LNCaP clone FGC (cell line): ENCODE results near the gene NBPF3.
"Not testable (repeated sequence)": the region's sequence is repeated elsewhere in the genome, so short reads cannot be mapped to it uniquely, and the experiment has no call there.

ENCODE experiments used
- DNase-seq: peaks from one replicate; pipeline ENCODE4 v3.0.0-alpha.2; 2011; ENCODE audit warnings: low read depth
- H3K4me3 ChIP-seq: 2 replicates; pipeline ENCODE4 v1.5.1; 2011; ENCODE audit warnings: mild to moderate bottlenecking, low read depth, low read length, control low read depth
- TF ChIP-seq, protein P1 (sequence below): IDR thresholded peaks from 2 replicates; pipeline ENCODE4 v1.5.1; 2012; ENCODE audit warnings: mild to moderate bottlenecking; ENCODE audit not compliant: control insufficient read depth, insufficient read depth; ENCODE audit errors: extremely low read depth

Gene NBPF3

DNA sequence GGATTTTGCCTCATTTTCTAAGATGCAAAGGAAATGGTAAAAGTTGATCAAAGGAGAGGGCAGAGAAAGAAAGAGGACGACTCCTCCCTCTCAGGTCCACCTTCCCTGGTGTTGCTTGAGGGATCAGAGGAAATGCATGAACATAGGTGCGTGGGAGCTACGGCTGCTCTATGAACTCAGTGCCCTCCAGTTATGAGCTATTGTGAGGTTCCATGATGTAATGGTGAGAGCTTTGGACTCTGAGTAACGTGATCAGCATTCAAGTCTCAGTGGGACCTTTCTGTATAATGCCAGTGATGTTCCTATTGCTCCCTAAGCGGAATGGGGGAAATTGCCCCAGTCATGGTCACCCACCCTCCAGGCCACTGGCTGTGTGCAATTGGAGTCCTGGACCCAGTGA lies 25.9 kb upstream of the NBPF3 start:
- no peak for DNase-seq
- H3K4me3 ChIP-seq = no peak overlapping the region
- TF ChIP-seq, protein P1, sequence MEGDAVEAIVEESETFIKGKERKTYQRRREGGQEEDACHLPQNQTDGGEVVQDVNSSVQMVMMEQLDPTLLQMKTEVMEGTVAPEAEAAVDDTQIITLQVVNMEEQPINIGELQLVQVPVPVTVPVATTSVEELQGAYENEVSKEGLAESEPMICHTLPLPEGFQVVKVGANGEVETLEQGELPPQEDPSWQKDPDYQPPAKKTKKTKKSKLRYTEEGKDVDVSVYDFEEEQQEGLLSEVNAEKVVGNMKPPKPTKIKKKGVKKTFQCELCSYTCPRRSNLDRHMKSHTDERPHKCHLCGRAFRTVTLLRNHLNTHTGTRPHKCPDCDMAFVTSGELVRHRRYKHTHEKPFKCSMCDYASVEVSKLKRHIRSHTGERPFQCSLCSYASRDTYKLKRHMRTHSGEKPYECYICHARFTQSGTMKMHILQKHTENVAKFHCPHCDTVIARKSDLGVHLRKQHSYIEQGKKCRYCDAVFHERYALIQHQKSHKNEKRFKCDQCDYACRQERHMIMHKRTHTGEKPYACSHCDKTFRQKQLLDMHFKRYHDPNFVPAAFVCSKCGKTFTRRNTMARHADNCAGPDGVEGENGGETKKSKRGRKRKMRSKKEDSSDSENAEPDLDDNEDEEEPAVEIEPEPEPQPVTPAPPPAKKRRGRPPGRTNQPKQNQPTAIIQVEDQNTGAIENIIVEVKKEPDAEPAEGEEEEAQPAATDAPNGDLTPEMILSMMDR = no peak

DNA sequence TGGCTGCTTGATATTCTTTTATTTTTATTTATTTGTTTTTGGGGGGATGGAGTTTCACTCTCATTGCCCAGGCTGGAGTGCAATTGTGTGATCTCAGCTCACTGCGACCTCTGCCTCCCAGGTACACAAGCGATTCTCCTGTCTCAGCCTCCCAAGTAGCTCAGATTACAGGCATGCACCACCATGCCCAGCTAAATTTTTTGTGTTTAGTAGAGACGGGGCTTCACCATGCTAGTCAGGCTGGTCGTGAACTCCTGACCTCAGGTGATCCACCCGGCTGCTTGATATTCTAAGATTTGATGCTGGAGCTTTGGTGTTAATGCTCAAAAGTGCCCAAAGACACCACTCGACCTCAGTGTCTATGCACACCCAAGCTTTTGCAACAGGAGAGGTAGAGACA lies 19.6 kb upstream of the NBPF3 start:
- not testable (repeated sequence) for H3K4me3 ChIP-seq, DNase-seq

DNA sequence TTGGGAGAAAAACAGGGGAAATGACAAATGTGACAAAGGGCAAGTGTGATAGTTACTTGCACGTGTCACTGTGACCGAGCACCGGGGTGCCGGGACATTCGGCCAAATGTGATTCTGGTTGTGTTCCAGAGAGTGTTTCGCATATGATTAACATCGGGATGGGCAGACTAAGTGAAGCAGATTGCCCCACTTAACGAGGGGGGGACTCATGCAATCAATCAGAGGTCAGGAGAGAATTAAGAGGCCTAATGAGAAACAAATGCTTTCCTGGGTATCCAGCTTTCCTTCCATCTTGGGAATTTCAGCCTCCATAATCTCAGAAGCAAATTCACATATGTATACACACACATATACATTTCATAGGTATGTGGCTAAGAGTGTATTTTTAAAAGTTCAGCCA lies 18.6 kb upstream of the NBPF3 start:
- DNase-seq, H3K4me3 ChIP-seq: not testable (repeated sequence)

DNA sequence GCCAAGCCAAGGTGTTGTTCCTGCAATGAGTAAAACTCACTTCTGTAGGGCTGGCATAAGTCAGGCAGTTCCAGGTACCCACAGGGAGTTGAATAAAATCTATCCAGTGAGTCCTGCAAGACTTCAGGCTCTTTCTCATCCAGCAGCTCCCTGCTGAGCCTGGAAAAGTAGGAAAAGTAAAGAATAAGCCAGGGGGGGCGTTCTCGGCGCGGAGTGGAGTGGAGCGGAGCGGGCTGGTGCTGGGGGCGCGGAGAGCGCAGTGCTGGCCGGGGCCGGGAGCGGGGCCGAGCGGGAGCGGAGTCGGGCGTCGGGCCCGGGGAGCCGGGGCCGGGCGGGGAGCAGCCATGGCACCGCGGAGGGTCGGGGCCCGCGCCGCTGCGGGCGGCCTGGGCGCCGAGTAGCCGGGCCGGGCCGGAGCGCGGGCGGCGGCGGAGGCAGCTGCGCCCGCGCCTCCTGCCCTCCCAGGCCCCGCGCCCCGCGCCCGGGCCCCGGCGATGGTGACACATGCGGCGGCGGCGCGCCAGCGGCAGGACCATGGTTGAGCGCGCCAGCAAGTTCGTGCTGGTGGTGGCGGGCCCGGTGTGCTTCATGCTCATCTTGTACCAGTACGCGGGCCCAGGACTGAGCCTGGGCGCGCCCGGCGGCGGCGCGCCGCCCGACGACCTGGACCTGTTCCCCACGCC lies 12.0 kb upstream of the NBPF3 start:
- not testable (repeated sequence) for DNase-seq

DNA sequence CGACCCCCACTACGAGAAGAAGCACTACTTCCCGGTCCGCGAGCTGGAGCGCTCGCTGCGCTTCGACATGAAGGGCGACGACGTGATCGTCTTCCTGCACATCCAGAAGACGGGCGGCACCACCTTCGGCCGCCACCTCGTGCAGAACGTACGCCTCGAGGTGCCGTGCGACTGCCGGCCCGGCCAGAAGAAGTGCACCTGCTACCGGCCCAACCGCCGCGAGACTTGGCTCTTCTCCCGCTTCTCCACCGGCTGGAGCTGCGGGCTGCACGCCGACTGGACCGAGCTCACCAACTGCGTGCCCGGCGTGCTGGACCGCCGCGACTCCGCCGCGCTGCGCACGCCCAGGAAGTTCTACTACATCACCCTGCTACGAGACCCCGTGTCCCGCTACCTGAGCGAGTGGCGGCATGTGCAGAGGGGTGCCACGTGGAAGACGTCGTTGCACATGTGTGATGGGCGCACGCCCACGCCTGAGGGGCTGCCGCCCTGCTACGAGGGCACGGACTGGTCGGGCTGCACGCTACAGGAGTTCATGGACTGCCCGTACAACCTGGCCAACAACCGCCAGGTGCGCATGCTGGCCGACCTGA lies 11.4 kb upstream of the NBPF3 start:
- not testable (repeated sequence) for DNase-seq, H3K4me3 ChIP-seq

More for the DNA sequence above, 12.0 kb upstream of the NBPF3 start:
- not testable (repeated sequence) for H3K4me3 ChIP-seq

DNA sequence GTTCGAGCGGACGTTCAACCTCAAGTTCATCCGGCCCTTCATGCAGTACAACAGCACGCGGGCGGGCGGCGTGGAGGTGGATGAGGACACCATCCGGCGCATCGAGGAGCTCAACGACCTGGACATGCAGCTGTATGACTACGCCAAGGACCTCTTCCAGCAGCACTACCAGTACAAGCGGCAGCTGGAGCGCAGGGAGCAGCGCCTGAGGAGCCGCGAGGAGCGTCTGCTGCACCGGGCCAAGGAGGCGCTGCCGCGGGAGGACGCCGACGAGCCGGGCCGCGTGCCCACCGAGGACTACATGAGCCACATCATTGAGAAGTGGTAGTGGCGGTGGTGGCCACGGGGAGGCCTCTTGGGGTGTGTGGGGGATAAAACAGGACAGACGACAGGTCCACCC lies 10.7 kb upstream of the NBPF3 start:
- H3K4me3 ChIP-seq, DNase-seq: not testable (repeated sequence)

DNA sequence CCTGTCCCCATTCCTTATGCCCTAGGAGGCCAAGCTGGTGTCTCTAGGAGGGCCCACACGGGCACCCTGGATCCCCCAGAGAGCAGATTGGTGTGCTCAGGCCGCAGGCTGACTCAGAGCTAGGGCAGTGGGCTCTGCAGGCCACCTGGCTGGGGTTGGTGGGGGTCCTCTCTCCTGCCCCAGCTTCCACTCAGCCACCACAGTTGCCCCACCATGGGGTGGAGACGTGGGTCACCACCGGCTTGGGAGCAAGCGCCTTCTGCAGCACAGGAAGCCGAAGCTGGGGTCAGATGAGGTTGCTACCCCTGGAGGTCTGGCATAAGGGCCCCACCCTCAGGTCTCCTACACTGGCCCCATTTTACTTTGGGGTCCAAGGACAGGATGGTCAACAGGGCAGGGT lies 9.1 kb upstream of the NBPF3 start:
- H3K4me3 ChIP-seq, DNase-seq: not testable (repeated sequence)

DNA sequence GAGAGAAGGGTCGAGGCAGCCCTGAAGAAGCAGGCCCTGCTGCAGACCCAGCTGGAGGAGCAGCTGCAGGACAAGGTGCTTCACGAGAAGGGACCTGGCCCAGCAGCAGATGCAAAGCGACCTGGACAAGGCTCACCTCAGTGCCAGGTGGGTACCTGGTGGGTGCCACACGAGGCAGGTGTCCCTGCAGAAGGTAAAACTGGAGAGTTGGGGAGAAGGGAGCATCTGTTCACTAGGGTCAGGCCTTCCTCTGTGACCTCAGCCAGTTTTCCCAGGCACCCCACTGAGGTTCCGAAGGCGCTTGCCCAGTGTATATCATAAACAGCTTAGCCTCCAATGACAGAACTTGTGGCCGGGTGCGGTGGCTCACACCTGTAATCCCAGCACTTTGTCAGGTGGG lies 5.5 kb upstream of the NBPF3 start:
- no peak for DNase-seq
- TF ChIP-seq, protein P1 = no peak
- no peak overlapping the region for H3K4me3 ChIP-seq

DNA sequence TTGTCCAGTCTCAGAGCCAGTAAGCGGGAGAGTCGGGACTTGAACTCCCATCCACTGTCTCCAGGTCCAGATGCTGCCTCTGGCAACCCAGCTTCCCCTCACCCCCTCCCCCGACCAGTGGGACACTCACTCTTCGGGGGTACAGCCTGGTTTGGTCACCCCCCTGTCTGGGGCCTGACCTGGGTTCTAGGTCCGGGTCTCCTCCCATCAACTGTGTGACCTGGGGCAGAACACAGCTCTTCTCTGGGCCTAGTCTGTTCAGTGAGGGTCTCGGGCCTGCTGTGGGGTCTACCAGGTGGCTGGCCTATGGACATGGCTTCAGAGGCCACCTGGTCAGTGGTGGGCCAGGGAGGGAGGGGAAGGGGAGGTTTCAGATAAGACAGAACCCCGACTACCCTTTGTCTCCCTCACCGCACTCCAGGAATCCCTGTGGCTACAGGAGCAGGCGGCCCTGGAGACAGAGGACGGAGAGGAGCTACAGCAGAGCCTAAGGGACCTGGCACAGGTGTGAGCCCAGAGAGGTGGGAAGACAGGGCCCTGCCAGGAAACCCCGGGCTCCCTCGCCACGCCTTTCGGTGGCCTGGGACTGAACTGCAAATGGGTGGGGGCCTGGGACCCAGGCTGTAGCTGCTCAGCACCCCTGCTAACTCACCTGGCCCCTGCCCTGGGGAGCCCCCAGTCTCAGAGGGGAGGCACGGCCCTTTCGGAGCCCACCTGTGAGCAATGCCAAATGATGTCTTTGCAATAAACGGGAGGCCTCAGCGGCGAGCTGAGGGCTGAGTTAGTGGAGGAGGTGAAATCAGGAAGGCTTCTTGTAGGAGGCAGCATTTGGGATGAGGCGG lies 4.1 kb upstream of the NBPF3 start:
- no peak for DNase-seq
- no peak overlapping the region for H3K4me3 ChIP-seq
- TF ChIP-seq, protein P1 = no peak
